Measurements from ENCODE around the gene PAK2.
"Not testable (repeated sequence)": the region's sequence is repeated elsewhere in the genome, so short reads cannot be mapped to it uniquely, and the experiment has no call there.

PAK2 gene

DNA sequence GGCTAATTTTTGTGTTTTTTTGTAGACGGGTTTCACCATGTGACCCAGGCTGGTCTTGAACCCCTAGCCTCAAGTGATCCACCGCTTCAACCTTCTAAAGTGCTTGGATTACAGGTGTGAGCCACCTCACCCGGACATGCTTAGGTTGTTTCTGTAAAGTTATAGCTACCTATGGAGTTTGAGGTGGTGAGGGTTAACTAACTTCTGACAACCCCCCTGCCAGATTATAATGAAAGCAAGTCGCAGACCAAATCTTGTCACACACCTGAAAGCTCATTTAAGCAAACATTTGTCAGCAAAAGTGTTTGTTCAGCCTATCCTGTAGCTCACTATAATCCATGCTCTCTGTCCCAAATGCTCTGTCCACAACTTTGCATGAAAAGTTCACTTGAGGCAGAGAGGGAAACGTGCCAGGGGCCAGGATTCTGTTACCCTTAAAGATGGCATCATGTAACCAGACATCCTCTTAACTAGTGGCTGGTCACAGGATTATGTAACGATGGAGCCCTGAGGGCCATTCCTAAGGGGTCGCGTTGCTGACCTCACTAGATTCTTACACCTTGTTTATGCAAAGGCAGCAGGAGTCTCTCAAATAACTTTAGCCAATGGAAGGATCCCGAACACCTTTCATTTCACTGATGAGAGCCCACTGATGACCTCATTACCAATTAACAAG, 103.9 kb downstream of the PAK2 start:
- no peak for DNase-seq (ENCODE audit: low read depth, low spot score)

DNA sequence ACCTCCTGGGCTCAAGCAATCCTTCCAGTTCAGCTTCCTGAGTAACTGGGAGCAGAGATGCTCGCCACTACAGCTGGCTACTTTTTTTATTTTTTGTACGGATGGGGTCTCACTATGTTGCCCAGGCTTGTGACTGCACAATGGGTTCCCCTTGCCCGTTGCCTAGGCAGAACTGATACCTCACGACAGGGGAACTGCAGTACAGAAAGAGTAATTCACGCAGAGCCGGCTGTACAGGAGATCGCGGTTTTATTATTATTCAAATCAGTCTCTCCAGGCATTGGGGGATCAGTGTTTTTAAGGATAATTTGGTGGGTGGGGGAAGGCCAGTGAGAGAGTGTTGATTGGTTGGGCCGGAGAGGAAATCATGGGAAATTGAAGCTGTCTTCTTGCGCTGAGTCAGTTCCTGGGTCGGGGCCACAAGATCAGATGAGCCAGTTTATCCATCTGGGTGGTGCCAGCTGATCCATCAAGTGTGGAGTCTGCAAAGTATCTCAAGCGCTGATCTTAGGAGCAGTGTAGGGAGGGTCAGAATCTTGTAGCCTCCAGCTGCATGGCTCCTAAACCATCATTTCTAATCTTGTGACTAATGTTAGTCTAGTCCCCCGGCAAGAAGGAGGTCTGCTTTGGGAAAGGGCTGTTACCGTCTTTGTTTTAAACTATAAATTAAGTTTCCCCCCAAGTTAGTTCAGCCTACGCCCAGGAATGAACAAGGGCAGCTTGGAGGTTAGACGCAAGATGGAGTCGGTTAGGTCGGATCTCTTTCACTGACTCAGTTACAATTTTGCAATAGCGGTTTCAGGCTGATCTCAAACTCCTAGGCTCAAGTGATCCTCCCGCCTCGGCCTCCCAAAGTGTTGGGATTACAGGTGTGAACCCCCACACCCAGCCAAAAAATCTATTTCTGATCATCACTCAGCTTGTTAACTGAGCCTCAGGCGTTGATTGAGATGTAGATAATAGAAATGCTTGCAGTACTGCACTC, 104.9 kb downstream of the PAK2 start:
- not testable (repeated sequence) for DNase-seq (ENCODE audit: low read depth, low spot score)

GRCh38 chr3:196848375-196848774, 108.7 kb downstream of the PAK2 start:
- DNase-seq (ENCODE audit: low read depth, low spot score) = not testable (repeated sequence)

DNA sequence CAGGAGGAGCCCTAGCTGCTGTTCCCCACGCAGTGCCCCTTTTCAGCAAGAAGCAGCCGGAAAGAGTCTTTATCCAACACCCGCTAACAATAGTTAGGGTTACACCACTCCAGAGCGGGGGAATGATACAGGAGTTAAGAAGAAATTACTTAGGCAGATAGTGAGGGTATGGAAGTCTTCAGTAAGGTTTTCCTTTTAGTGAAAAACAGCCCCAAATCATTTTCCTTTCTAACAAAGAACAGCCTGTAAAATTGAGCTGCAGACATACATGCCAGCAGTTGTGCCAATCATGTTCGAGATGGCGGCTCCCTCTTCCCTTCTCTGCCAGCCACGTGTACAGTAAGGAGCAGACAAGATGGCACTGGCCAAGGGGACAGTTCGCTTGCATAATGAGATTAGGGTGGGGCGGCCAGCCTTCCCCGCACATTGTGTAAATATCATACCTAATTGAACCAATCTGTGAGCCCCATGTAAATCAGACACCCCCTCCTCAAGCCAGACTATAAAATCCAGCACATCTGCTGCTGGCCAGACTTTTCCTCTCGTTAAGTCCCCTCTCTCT, 109.6 kb downstream of the PAK2 start:
- no peak for DNase-seq (ENCODE audit: low read depth, low spot score)

- not testable (repeated sequence) for DNase-seq (ENCODE audit: low read depth, low spot score)
These were observed 123.3 kb downstream of the PAK2 start for GRCh38 chr3:196863000-196863399.

- no peak for DNase-seq (ENCODE audit: low read depth, low spot score)
These were observed 127.5 kb downstream of the PAK2 start for GRCh38 chr3:196867155-196867506.

- peak; percentile 81 for DNase-seq (ENCODE audit: low read depth, low spot score)
These were observed 128.0 kb downstream of the PAK2 start, which contains the start of gene SENP5 for GRCh38 chr3:196867507-196868296. Gene SENP5, plus strand, starts transcription at chr3:196867920. Its CDS starts 17,262 bp downstream, at chr3:196885182.

GRCh38 chr3:196868297-196868661, 128.6 kb downstream of the PAK2 start:
- DNase-seq (ENCODE audit: low read depth, low spot score) = no peak

DNA sequence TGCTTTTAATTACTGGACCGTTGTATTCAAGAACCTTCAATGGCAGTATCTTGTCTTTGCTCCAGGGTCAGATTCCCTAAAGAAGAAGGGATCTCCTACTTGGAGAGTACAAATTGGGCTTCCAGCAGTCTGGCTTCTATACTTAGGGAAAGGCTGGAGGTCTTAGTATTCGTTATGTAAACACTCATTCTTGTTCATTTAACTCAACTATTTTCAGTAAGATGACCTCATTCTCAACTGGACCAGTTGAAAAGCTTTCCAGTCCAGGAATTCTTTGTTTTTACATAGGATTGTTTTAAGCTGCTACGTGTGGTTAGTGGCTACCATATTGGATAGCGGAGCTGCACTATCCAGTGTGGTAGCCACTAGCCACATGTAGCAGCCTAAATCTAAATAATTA, 132.7 kb downstream of the PAK2 start:
- DNase-seq (ENCODE audit: low read depth, low spot score) = no peak

GRCh38 chr3:196874511-196875094, 134.9 kb downstream of the PAK2 start:
- DNase-seq (ENCODE audit: low read depth, low spot score) = not testable (repeated sequence)

DNA sequence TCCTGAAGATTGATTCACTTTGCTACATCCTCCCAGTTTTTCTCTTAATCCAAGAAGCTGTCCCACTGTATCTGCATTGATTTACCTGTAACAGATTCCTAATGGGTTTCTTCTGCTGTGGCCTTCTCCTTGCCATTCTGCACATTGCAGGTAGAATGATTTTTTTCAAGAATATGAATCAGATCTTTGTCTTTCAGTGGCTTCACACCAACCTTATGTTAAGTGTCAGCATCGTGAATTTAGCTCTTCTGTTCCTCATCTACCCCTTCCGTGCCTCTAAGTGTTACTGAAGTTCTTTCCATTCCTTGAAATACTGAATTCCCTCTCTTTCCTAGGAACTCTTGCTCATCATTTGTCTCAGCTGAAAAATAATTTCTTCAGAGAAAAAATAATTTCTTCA, 135.6 kb downstream of the PAK2 start:
- DNase-seq (ENCODE audit: low read depth, low spot score) = no peak

Measured in activated naive CD8-positive, alpha-beta T cell treated with anti-CD3 and anti-CD28 coated beads, Interleukin-2, amount 50 U/mL, for 16 hours (primary cell).